AG09319 (cell line): ENCODE data around the gene CCDC6.
"Not testable (repeated sequence)": the region's sequence is repeated elsewhere in the genome, so short reads cannot be mapped to it uniquely, and the experiment has no call there.

ENCODE experiments used
- DNase-seq: peaks from one replicate; pipeline ENCODE4 v3.0.0-alpha.2; 2010; ENCODE audit warnings: low read depth; ENCODE audit errors: extremely low read depth
- CTCF ChIP-seq: IDR thresholded peaks from 2 replicates; pipeline ENCODE4 v1.5.1; 2011; ENCODE audit warnings: low read depth, mild to moderate bottlenecking, inconsistent platforms, low read length, moderate library complexity

CCDC6 gene

GRCh38 chr10:59757966-59758365 lies 148.4 kb downstream of the CCDC6 start:
- TF ChIP-seq CTCF, result no peak
- no peak for DNase-seq

- no peak for DNase-seq
- TF ChIP-seq CTCF, result no peak
These were observed 151.4 kb downstream of the CCDC6 start for GRCh38 chr10:59754951-59755350.

GRCh38 chr10:59753267-59753666 lies 153.1 kb downstream of the CCDC6 start, which contains the start of gene MRLN:
MRLN (minus strand) TSS chr10:59753455.
- DNase-seq, result no peak
- TF ChIP-seq CTCF, result no peak

GRCh38 chr10:59752278-59752940 lies 153.9 kb downstream of the CCDC6 start:
- no peak for DNase-seq
- TF ChIP-seq CTCF, result no peak

DNA sequence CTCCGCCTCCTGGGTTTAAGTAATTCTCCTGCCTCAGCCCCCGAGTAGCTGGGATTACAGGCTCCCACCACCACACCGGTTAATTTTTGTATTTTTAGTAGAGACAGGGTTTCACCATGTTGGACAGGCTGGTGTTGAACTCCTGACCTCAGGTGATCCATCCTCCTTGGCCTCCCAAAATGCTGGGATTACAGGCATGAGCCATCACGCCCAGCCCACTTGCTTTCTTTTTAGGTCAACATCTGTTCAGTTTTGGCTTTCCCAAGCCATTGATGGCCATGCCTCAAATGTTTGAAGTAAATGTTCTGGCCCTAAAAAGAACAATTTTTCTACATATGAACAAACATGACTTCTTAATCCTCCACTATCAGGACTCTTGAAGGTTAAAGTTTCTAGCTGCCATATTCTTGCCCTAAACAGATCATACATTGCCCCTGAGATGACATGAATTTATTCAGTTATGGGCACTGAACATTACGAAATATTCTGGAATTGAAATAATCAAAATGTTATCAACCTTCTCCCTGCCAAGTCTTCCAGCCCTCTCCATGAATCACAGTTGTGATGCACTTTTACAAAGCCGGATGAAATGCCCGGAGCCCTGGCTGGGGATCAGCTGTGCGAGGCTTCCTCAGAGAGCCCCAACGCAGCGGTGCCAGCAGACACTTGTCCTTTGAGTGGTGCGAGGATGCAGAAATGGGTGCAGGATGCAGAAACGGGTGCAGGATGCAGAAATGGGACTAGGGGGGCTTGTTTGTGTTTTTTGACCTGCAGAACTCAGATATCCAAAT lies 156.0 kb downstream of the CCDC6 start:
- no peak for TF ChIP-seq CTCF
- no peak for DNase-seq

DNA sequence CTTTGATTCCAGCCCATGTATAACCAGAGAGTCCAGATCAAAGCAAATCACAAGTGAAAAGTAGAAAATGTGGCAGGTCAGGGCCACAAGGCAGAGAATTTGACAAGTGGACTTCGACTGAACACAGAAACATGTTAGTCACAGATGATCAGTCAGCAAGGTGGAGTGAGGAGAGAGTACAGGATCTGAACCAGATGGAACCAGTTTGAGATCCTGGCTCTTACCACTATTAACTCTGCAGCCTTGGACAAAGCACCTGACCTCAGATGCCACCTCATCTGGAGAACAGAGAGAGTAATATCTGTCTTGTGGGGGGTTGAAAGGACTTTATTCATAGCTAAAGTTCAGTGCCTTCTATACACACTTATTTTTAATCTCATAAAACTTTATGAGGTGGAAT lies 157.5 kb downstream of the CCDC6 start:
- TF ChIP-seq CTCF, result no peak
- DNase-seq, result no peak

DNA sequence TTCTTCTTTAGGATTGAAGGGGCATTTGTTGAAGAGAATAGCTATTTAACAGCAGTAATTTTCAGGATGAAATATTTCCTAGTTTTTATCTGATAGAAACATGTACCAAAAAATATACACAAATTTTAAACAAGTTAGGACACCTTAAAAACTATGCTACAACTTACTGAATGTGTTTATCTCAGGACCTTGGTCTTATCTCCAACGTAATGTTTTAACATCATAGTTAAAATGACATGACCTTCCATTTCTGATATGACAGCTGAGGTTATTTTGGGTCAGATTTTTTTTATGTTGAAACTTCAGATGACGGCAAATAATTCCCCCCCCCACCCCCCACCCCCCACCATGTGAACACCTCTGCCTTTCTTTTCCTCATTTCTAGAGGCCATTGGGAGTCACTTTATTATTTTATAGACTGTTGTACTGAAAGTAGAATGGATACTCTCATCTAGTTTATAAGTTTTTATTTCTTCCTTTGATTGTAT lies 161.1 kb downstream of the CCDC6 start:
- no peak for DNase-seq
- no peak for TF ChIP-seq CTCF

DNA sequence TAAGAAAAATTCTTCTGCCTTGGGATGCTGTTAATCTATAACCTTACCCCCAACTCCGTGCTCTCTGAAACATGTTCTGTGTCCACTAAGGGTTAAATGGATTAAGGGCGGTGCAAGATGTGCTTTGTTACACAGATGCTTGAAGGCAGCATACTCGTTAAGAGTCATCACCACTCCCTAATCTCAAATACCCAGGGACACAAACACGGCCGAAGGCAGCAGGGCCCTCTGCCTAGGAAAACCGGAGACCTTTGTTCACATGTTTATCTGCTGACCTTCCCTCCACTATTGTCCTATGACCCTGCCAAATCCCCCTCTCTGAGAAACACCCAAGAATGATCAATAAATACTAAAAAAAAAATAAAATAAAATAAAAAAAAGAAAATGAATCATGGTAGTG lies 161.6 kb downstream of the CCDC6 start:
- not testable (repeated sequence) for DNase-seq

DNA sequence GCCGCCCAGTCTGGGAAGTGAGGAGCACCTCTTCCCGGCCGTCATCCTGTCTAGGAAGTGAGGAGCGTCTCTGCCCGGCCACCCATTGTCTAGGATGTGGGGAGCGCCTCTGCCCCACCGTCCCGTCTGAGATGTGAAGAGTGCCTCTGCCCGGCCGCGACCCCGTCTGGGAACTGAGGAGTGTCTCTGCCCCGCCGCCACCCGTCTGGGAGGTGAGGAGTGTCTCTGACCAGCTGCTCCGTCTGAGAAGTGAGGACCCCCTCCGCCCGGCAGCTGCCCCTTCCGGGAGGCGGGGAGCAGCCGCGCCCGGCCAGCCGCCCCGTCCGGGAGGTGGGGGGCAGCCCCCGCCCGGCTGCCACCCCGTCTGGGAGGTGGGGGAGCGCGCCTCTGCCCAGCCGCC lies 162.2 kb downstream of the CCDC6 start:
- DNase-seq, result not testable (repeated sequence)
